Ascending aorta (tissue), 2 donors: ENCODE measurements around the gene DYNC1I1. TPM values are rescaled to one million over a fixed set of nuclear protein-coding genes. Genes with fewer than 3 reads are reported as not detected.

Experiments used
- DNase-seq, 2 donors: peaks; one replicate each; pipeline ENCODE4 v3.0.0-alpha.2; 2019; ENCODE audit warnings: low spot score in 2 of 2
- H3K27ac ChIP-seq, 2 donors: fragments of 200-600 bp; sonication (generic); one replicate each; pipeline ENCODE4 v1.5.1; 2016 to 2017; ENCODE audit warnings: mild to moderate bottlenecking in 1 of 2
- H3K27me3 ChIP-seq: fragments of 200-600 bp; sonication (generic); one replicate; pipeline ENCODE4 v1.5.1; 2017
- H3K36me3 ChIP-seq, 2 donors: fragments of 200-600 bp; sonication (generic); one replicate each; pipeline ENCODE4 v1.5.1; 2016
- H3K4me1 ChIP-seq, 2 donors: fragments of 200-600 bp; sonication (generic); one replicate each; pipeline ENCODE4 v1.5.1; 2016 to 2017; ENCODE audit warnings: mild to moderate bottlenecking in 1 of 2
- H3K4me3 ChIP-seq, 2 donors: fragments of 200-600 bp; sonication (generic); one replicate each; pipeline ENCODE4 v1.5.1; 2016 to 2017; ENCODE audit warnings: mild to moderate bottlenecking in 1 of 2
- H3K9me3 ChIP-seq, 2 donors: fragments of 200-600 bp; sonication (generic); one replicate each; pipeline ENCODE4 v1.5.1; 2016
- CTCF ChIP-seq, 3 experiments: fragments of 200-600 bp in 2 of 3; fragments of 450-650 bp in 1 of 3; sonication (generic) in 2 of 3; IDR thresholded peaks; one replicate each; pipeline ENCODE4 v1.5.1; 2016 to 2019; ENCODE audit warnings: antibody characterized with exemption in 3 of 3, mild to moderate bottlenecking in 1 of 3, moderate library complexity in 1 of 3
- intact Hi-C: fragments of 100-400 bp; cut with DNase I; formaldehyde crosslinking; loops from one replicate; pipeline ENCODE4 v1.15.1; 2023
- total RNA-seq: library from RNA; depleted of rRNA; stranded (reverse); fragments of >200 nt; gene quantifications from one replicate; pipeline ENCODE4 v1.1.0, GENCODE V29; 2016

Gene DYNC1I1
- total RNA-seq, 1 donor from 2014 or later, result 13.2 TPM

GRCh38 chr7:95737828-95738505 lies 34.4 kb upstream of the DYNC1I1 start:
- Histone ChIP-seq H3K27ac (no peak overlapping the region), H3K36me3 (no peaks in the 10 kb centered on the region), H3K9me3 (no peaks in the 10 kb centered on the region), H3K4me3 (no peak overlapping the region), H3K4me1 (no peaks in the 10 kb centered on the region), H3K27me3 (no peaks in the 10 kb centered on the region)
- intact Hi-C loops, result no loop called here
- TF ChIP-seq CTCF (IDR thresholded peaks at IDR 0.05), result no peak
- no peak for DNase-seq

DNA sequence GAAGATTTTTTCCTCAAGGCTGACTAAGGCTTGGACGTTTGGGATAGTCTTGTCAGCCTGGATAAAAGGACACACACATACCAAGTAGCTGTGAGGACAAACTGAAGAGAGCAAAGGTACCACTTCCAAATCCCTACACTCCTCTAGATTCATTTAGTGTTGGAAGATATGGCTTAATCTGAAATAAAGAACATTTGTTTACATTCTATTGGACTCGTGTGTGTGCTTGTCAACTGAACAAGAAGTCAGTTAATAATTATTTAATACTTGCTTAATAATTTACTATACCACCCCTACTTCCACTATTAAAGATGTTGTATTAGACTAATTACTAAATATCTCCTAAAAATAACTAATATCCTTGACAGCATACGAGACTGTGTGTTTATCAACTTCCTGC lies 23.3 kb upstream of the DYNC1I1 start:
- intact Hi-C loops, result no loop called here
- DNase-seq, result no peak
- TF ChIP-seq CTCF (IDR thresholded peaks at IDR 0.05), result no peak

DNA sequence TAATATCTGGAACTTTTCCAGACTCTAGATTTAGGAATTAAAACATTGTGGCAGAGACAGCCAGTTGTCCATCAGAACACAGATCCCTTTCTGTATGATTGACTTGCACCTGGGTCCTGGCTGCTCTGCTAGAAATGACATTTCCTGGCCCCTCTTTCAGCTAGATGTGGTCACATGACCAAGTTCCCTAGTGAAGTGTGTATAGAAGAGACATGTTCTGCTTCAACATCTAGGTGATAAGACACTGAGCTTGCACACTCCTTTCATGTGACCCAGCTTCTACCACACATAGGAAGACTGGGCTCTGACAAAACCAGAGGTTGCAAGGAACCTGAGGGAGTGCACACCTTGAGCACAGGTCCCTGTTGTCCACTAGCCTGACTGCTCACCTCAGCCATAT lies 22.8 kb upstream of the DYNC1I1 start:
- Histone ChIP-seq H3K27me3 (no peaks in the 10 kb centered on the region), H3K27ac (no peak overlapping the region), H3K4me1 (no peaks in the 10 kb centered on the region), H3K4me3 (no peak overlapping the region), H3K9me3 (no peaks in the 10 kb centered on the region), H3K36me3 (no peaks in the 10 kb centered on the region)
- DNase-seq, result no peak
- no peak for TF ChIP-seq CTCF (IDR thresholded peaks at IDR 0.05)
- intact Hi-C loops, result no loop called here

More for the DNA sequence above, 23.3 kb upstream of the DYNC1I1 start:
- Histone ChIP-seq H3K27me3 (no peaks in the 10 kb centered on the region), H3K4me3 (no peak overlapping the region), H3K9me3 (no peaks in the 10 kb centered on the region), H3K4me1 (no peaks in the 10 kb centered on the region), H3K36me3 (no peaks in the 10 kb centered on the region), H3K27ac (no peak overlapping the region)

- H3K27ac ChIP-seq, result no peak overlapping the region
- DNase-seq, result no peak
- intact Hi-C loops, result no loop called here
- no peaks in the 10 kb centered on the region for H3K4me1 ChIP-seq
- H3K9me3 ChIP-seq, result no peaks in the 10 kb centered on the region
- H3K4me3 ChIP-seq, result no peak overlapping the region
- H3K36me3 ChIP-seq, result no peaks in the 10 kb centered on the region
- H3K27me3 ChIP-seq, result no peaks in the 10 kb centered on the region
- TF ChIP-seq CTCF (IDR thresholded peaks at IDR 0.05), result no peak
Observed at GRCh38 chr7:95753440-95753839, 18.9 kb upstream of the DYNC1I1 start.

- H3K27ac ChIP-seq, result no peak overlapping the region
- no peaks in the 10 kb centered on the region for H3K9me3 ChIP-seq
- no peak overlapping the region for H3K4me3 ChIP-seq
- no peaks in the 10 kb centered on the region for H3K27me3 ChIP-seq
- no peaks in the 10 kb centered on the region for H3K36me3 ChIP-seq
- peaks cover 0 to 5% of the 10 kb centered on the region in 2 donors for H3K4me1 ChIP-seq
- no peak for TF ChIP-seq CTCF (IDR thresholded peaks at IDR 0.05)
- intact Hi-C loops, result no loop called here
- no peak for DNase-seq
Observed at GRCh38 chr7:95755277-95755934, 16.9 kb upstream of the DYNC1I1 start.
